Peyer's patch (tissue), 4 donors: ENCODE results near the gene SPTA1.

Source experiments
- CTCF ChIP-seq, 6 experiments: fragments of 450-650 bp in 4 of 6; fragments of 200-600 bp in 2 of 6; sonication (generic) in 1 of 6; IDR thresholded peaks; one replicate each; pipeline ENCODE4 v1.5.1; 2017 to 2019; ENCODE audit warnings: antibody characterized with exemption in 6 of 6, mild to moderate bottlenecking in 3 of 6, moderate library complexity in 1 of 6
- POLR2A ChIP-seq, 2 donors: fragments of 450-650 bp; IDR thresholded peaks; one replicate each; pipeline ENCODE4 v1.5.1; 2017; ENCODE audit warnings: antibody characterized with exemption in 2 of 2, mild to moderate bottlenecking in 2 of 2, moderate library complexity in 2 of 2

GRCh38 chr1:158694596-158694995 lies 8.1 kb upstream of the SPTA1 start:
- no peak for TF ChIP-seq POLR2A (IDR thresholded peaks at IDR 0.05)
- TF ChIP-seq CTCF (IDR thresholded peaks at IDR 0.05) = no peak
